GM19467 (cell line): ENCODE data around the gene MARCHF10.

Experiments
- ATAC-seq: cut with Tn5 transposase; IDR thresholded peaks from one replicate; pipeline ENCODE4 v1.9.1; 2021; ENCODE audit warnings: mild to moderate bottlenecking, moderate library complexity; ENCODE audit not compliant: unreplicated experiment

The MARCHF10 gene

GRCh38 chr17:62755141-62755851 is 52.8 kb downstream of the MARCHF10 start:
- ATAC-seq, result no peak

- ATAC-seq, result no peak
Measured at GRCh38 chr17:62754631-62755030, 53.5 kb downstream of the MARCHF10 start.

- ATAC-seq, result no peak
Measured at GRCh38 chr17:62753562-62753961, 54.6 kb downstream of the MARCHF10 start.

DNA sequence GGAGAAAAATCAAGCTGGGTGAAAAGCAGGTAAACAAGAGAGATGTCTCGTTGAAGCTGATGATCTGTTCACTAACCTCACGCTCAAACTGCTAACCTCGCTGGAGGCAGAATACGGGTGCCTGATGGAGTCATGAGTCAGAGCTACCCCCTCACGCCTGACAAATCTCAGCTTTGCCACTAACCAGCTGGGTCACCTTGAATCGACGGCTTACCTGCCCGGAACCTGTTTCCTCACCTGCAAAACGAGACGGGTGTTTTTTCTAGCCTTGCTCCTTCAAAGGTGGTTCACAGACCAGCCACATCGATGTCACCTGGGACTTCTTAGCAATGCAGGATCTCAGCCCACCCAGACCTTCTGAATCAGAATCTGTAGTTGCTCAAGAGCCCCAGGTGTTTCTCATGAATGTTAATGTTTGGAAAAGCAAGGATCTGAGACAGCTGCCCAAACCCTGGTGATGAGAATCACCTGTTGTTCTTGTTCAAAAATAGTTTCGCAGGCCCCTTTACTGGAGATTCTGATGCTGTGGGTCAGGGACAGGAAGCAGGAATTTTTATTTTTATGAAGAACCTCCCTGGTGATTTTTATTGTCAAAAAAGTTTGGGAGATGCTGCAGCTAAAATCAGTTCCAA is 56.9 kb downstream of the MARCHF10 start:
- ATAC-seq, result no peak

- no peak for ATAC-seq
Measured at GRCh38 chr17:62750631-62751051, 57.5 kb downstream of the MARCHF10 start.

DNA sequence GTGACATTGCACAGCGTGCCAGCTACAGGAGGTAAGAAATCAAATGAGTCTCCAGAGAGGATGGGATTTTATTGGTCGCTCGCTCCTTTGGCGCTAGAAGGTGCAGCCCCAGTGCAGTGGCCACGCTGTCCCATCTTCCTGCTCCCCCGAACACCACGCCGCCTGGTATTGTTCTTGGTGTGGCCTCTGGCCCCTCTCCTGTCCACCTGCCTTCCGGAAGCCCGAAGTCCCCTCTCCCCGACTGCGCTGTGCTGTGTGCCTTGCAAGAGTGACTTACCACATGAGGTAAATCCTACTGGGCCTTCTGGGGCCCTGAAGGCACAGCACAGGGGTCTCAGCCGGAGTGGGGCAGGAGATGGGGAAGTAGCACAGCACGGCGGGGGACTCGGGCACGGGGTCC is 58.2 kb downstream of the MARCHF10 start:
- ATAC-seq, result no peak

- no peak for ATAC-seq
Measured at GRCh38 chr17:62746941-62747340, 61.2 kb downstream of the MARCHF10 start.

DNA sequence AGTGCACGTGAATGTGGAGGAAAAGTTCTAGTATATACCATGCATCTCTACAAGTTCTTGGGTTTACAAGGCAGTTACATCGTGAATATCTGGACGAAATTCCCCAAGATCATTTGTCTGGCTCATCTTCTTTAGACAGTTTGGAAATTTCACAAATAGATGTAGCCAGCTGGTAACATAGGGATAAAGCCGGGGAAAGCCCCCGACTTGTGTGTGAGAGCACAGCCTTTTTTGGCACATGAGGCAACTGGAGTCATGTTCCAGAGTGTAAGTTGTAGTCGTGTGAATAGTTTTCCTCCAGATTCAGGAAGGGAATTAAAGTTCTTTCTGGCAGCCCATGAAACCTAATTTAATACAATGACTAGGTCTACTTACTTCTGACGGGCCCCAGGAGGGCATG is 62.3 kb downstream of the MARCHF10 start:
- no peak for ATAC-seq

DNA sequence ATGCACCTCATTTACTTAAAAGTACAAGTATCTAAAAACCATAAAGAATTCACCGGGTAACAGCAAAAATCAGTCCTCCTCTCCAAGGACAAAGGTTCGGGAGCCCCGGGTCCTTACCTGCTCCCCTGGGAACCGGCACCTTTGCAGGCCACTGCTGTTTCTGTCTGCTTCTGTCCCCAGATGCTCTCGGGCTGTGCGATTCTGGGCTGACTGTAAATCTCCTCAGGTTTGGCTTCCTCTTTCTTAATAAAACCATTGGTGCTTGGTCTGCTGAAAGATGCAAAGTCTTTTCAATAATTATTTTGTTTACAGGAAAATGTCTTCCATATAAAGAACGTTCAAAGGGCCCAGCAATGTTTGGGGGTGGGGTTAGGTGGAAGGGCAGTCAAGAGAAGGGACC is 63.9 kb downstream of the MARCHF10 start:
- no peak for ATAC-seq

GRCh38 chr17:62741290-62741689 is 66.8 kb downstream of the MARCHF10 start:
- no peak for ATAC-seq

GRCh38 chr17:62739645-62740388 is 68.3 kb downstream of the MARCHF10 start:
- no peak for ATAC-seq

- ATAC-seq, result no peak
Measured at GRCh38 chr17:62738281-62738680, 69.8 kb downstream of the MARCHF10 start.

- no peak for ATAC-seq
Measured at GRCh38 chr17:62737513-62737912, 70.6 kb downstream of the MARCHF10 start.

GRCh38 chr17:62735044-62735651 is 73.0 kb downstream of the MARCHF10 start:
- ATAC-seq, result no peak

DNA sequence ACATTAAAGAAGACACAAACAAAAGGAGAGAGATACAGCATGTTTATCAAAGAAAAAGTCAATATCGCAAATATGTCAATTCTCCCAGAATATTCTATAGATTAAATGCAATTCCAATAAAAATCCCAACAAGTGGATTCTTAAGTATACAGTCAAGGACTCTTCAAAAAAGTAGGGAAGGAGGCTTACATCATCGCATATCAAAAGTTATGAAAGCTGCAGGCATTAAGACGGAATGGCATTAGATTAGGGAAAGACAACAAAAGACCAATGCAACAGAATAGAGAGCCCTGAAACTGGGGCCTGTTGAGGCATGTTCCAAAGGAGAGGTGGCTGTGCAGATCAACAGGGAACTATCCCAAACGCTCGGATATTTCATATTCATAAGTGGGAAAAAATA is 76.0 kb downstream of the MARCHF10 start:
- ATAC-seq, result no peak

GRCh38 chr17:62727916-62728672 is 80.0 kb downstream of the MARCHF10 start:
- ATAC-seq, result no peak

DNA sequence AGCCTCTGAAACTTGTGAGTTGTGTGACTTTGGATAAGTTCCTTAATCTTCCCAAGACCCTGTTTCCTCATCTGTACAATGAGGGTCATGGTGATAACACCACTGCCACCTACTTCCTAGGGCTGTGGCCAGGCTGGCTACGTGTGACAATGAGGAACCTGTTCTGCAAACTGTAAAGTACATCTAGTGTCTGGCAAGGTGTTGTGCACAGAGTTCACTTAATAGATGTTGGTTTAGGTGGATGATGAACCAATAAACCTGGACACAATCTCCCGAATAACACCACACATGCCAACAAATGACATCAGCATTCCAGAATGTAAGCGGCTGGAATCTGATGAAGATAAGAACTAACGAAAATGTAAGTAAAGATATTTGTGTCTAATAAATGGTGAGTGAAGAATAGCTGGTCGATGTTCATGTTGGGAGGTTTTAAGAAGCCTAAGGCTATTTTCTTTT is 82.3 kb downstream of the MARCHF10 start:
- ATAC-seq, result no peak

- ATAC-seq, result peak; percentile 93
Measured at GRCh38 chr17:62724398-62725146, 83.5 kb downstream of the MARCHF10 start.

- no peak for ATAC-seq
Measured at GRCh38 chr17:62723842-62724241, 84.3 kb downstream of the MARCHF10 start.

- ATAC-seq, result no peak
Measured at GRCh38 chr17:62722625-62723024, 85.5 kb downstream of the MARCHF10 start.
